GM19238 (cell line): ENCODE data around the gene KDM3A.
A peak's percentile ranks its signal among the peaks of the same experiment; 100 is the strongest.

ENCODE experiments used
- DNase-seq: peaks from one replicate; pipeline ENCODE4 v3.0.0; 2011; ENCODE audit warnings: low spot score; ENCODE audit not compliant: insufficient read length

The KDM3A gene, protein sequence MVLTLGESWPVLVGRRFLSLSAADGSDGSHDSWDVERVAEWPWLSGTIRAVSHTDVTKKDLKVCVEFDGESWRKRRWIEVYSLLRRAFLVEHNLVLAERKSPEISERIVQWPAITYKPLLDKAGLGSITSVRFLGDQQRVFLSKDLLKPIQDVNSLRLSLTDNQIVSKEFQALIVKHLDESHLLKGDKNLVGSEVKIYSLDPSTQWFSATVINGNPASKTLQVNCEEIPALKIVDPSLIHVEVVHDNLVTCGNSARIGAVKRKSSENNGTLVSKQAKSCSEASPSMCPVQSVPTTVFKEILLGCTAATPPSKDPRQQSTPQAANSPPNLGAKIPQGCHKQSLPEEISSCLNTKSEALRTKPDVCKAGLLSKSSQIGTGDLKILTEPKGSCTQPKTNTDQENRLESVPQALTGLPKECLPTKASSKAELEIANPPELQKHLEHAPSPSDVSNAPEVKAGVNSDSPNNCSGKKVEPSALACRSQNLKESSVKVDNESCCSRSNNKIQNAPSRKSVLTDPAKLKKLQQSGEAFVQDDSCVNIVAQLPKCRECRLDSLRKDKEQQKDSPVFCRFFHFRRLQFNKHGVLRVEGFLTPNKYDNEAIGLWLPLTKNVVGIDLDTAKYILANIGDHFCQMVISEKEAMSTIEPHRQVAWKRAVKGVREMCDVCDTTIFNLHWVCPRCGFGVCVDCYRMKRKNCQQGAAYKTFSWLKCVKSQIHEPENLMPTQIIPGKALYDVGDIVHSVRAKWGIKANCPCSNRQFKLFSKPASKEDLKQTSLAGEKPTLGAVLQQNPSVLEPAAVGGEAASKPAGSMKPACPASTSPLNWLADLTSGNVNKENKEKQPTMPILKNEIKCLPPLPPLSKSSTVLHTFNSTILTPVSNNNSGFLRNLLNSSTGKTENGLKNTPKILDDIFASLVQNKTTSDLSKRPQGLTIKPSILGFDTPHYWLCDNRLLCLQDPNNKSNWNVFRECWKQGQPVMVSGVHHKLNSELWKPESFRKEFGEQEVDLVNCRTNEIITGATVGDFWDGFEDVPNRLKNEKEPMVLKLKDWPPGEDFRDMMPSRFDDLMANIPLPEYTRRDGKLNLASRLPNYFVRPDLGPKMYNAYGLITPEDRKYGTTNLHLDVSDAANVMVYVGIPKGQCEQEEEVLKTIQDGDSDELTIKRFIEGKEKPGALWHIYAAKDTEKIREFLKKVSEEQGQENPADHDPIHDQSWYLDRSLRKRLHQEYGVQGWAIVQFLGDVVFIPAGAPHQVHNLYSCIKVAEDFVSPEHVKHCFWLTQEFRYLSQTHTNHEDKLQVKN (N-terminal part only)

DNA sequence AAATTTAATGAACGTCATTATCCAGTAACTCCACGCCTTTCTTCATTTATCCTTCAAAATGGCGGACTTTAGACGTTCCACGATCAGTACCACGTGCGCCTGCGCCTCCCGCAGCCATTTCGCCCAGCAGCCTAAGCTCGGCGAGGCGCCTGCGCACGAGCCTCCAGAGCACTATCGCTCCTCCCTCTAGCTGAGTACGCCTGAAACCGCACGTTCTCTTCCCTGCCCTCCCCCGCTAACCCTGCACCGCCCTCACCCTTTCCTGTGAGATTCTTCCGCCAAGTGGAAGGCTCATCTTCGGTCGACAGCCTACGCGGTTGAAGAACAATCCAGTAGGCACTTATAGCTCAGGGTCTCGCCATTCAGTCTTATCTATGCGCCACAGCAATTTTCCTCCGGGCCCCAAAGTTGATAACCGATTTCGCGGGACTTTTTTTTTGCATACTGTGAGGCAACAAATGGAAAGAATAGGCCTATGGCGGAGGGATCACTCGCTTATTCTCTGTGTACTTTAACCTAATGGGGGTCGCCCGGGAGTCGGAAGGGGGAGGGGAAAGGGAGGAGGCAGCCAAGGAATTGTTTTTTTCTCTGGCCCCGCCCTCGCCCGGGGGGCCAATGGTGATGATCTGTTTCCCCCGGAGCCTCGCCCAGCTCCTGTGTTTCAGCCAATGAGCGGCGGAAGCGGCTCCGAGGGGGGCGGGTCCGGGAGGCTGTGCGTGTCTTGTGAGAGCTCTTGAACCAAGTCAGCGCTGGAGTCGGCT, at the start of gene KDM3A:
Gene KDM3A, plus strand, starts transcription at position 741 of the 761 bp plus-strand sequence. CDS start 677 bp downstream, outside the sequence.
- peak; percentile 81 for DNase-seq

DNA sequence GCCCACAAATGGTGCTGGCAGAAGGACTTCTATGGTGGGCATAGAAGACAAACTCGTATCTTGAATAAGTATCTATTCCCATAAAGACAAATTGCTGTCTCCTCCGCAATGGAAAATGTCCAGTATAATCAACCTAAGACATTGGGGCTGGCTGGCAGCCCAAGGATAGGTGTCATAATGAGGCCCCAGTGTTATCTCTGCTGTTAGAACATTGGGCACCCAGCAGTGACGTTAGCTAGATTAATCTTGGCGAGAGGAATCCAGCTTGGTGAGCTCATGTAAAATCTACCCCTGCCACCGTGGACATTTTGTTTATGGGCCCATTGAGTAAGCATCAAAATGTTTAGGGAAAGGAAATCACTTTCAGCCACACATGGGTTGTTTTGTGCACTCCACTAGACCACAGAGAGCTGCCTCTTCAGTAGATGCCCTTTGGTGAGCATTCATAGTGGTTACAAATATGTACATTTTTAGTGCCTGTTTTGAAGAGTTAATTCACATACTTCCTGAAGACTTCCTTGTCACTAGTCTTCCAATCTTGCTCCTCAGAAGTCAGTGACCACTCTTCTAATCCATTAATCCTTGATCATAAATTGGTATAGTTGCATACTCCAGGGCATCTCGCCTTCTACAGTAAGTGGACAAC, 48.2 kb upstream of the KDM3A start:
- no peak for DNase-seq

DNA sequence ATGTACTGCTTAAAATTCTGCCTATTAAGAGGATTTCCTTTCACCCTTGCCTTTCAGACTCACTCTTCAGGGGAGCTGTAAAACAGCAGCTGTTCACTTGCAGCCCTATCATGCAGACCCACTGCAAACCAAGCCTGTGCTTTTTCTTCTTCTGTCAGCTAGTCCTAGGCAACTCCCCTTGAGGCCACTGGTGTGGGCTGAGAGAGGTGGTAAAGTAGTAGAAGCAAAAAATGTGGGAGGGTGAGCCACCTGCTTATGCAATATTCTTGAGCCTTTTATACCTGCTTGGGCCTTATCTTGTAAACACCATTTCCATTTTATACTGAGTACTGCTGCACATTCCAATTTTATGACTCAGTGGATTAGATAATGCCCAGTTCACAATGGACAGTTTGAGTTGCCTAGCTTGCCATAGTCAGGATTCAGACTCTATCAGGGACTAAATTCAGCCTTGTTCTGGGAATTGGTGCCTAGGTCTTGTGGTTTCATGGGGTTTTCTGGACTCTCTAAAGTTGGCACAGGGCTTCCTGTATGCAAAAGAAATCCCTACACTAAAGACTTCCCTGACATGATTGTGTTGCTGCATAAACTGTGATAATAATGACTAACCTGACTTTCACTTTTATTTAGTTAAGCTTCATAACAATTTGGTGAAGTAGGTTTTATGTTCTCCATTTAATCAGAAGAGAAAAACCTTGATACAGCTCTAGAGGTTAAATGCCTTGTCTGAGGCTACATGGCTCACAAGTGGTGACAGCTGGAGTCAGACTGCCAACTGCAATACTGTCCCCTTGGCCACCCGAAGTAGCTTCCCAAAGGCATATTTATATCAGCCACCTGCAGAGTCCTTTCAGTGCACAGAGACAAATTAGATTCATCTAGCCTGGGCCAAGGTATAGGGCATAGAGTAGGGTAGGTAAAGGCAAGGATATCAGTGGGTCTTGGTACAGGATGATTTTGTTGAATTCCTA, 47.4 kb upstream of the KDM3A start:
- no peak for DNase-seq

DNA sequence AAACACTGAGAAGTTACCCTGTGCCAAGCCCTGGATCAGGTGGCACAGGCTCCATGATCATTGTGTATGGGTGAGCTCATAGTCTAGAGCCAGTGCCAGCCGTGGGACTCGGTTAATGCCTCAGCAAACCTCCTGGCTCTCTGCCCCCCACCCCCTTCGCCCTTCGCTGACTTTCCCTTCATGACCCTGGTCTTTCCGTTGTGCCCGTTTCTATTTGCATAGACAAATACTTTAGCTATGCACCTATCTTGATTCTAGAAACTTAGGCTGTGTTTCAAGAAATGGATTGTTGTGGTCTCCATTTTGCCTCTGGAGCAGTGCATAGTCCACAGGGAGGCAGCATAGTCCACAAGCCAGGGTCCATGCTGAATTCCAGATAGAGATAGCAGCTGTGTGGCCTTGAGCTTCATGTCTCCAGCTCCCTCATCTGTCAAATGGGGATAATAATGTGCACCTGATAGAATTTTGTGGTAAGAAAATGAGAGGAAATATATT, 44.8 kb upstream of the KDM3A start:
- DNase-seq, result no peak

DNA sequence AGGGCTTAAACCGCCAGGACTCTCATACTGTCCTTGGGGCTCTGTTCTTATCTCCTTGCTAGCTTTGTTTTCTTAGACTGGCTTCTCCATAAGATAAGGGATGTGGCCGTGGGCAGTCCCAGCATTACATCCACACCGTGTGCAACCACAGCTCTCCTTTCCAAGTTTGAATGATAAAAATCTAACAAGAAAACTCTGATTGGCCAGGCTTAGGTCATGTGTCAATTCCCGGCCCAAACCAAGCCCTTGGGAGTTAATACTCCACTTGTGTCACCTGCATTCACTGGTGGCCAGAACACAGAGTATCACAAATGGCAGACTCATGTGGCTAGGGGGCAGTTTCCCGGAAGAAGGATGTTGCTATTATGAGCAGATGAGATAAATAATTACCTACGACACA, 43.2 kb upstream of the KDM3A start:
- DNase-seq, result no peak

DNA sequence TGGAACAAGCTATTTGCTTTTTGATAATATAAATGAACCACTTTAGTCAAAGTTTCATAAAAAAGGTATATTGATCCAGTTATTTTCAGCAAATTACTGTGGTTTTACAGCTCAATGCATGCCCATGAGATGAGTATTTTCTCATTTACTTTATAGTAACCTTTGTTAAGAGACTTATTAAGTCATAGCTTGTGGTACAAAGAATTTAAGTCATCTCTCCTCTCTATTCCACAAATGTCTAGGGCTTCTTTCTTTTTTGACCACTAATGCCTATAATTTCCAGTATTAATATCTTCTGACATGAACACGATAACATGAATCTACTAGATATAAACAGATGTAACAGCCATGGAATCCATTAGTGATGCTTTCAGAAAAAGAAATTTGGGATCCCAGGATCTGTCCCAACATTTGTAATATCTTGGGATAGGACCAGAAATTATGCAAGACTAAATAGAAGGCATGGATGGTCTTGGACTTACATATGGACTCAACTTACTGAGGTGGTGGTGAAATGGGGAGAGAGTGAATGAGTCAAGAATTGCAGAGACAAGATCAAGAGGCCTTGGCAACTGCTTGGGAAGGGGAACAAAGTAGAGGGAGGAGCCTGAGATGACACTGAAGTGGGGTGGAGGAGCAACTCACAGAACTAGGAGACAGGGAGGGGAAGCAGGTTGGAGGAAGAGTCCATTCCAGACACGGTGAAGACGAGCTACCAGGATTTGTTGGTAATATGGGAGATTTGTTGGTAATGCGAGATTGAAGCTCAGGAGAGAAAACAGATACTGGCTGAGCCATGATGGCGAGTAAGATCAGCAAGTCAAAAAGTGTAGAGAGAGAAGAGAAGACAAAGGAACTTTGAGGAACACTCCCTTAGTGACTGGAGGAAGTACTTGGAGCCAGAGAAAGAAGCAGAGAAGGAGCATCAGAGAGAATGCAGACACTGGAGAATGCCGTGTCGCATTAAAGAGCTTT, 42.4 kb upstream of the KDM3A start:
- no peak for DNase-seq

DNA sequence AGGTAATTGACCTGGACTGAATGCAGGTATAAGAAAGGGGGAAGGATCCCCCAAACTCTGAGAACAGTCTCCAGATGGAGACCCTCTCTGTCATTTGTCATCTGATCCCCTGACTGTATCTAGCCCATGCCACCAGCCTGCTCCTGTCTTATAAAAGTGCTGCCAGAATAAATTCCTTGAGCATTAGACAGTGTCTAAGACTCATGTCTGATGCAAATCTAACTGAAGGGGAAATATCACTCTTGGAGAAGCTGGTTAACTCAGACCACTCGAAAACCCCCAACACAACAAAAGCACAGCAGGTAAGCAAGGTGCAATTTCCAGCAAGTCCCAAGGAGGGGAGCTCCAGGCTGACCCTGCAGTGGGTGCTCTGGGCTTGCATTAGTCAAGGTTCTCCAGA, 40.9 kb upstream of the KDM3A start:
- no peak for DNase-seq

DNA sequence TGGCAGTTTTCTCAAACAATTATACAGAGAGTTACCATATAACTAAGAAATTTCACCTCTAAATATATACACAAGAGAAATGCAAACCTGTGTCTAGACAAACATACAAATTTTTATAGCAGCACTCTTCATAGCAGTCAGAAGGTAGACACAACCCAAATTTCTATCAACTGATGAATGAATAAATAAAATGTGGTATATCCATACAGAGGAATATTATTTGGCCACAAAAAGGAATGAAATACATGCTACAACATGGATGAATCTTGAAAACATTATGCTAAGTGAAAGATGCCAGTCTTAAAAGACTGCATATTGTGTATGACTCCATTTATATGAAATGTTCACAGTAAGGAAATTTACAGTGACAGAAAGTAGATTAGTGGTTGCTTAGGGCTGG, 30.6 kb upstream of the KDM3A start:
- no peak for DNase-seq

DNA sequence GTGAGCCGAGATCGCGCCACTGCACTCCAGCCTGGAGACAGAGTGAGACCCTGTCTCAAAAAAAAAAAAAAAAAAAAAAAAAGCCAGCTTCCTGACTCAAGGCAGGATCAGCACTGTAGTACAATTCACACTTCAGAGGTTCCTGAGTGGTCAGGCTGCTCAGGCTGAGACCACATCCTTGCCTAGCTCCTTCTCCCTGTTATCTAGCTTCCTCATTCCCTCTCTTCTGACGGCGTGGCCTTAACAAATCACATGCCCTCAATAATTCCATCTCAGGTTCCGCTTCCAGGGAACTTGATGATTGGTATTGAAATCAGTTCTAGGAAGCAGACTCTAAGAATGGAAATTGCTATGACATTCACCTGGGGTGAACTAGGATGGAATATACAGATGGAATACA, 29.8 kb upstream of the KDM3A start:
- no peak for DNase-seq

DNA sequence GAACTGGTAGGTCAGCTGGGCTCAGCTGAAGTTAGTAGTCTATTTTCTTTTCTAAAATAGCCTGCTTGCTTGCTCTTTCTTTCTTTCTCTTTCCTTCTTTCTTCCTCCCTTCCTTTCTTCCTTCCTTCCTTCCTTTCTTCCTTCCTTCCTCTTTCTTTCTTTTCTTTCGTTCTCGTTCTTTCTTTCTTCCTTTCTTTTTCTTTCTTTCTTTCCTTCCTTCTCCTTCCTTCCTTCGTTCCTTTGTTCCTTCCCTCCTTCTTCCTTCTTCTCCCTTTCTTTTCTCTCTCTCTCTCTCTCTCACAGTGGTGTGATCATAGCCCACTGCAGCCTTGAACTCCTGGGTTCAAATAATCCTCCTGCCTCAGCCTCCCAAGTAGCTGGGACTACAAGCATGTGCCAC, 29.2 kb upstream of the KDM3A start:
- DNase-seq, result no peak

DNA sequence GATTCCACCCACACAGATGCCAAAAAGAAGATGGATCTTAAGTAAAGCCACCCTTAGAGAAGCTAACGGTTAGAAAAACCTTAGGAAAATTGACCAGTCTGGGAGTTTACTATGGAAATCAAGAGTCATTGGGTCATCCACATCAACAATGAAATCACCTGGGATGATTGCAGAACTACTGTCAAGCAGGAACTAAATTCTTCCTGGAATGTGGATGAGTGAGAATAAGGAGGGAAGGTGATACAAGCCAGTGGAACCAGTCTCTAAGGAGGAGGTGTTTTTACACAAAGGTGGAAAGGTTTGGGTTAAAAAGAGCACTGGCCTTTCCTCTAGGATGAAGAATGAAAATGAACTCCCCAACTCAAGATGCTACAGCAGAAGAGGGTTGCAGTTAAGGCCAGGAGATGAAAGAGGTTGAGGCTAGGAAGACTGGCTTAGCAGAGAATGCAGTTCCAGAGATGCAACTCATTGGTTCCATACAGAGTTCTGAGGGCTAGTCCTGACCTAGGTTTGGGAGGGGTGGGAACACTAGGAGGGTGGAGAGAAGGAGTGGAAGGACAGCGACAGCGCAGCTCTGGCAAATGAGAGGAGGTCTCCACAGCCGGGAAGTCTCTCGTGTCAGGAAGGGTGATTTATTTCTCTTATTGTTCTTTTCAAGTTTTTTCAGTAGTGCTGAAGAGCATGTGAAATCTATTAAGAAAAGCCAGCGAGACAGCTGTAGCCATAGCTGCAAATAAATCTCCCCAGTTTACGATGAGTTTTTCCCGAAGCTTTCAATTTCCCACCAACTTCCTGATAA, 27.7 kb upstream of the KDM3A start:
- DNase-seq, result no peak

DNA sequence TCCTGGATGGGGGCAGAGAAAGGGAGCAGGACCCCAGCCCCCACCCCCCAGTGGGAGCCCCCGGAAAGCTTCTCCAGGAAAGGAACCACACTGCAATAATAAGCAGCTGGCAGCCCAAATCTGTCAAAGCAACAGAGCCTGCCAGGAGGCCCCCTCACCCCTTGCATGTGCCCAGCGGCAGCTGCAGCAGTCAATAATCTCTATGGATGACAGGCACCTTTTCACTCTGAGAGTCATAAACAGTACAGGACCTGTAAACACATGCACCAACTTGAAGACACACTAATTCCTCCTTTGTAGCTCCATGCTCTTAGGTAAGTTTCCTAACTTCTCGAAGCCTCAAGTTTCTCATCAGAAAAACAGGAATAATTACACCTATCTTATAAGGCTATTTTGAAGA, 26.2 kb upstream of the KDM3A start:
- DNase-seq, result no peak

DNA sequence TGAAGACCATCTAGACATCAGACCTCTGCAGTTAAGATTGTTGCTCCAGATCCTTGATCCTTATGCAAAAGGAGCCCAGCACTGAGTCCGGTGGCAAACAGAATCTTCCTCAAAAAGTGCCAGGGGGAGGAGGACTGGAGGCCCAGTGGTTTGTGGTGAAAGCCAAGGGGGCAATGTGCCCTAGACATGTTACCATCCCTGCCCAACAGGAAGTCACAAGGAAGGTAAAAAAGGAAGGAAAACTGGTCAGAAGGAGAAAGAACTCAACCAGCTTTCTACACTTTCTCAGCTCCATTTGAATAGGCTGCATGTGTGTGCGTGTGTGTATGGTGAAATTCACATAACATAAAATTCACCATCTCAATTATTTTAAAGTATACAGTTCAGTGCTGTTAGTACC, 25.0 kb upstream of the KDM3A start:
- DNase-seq, result no peak

DNA sequence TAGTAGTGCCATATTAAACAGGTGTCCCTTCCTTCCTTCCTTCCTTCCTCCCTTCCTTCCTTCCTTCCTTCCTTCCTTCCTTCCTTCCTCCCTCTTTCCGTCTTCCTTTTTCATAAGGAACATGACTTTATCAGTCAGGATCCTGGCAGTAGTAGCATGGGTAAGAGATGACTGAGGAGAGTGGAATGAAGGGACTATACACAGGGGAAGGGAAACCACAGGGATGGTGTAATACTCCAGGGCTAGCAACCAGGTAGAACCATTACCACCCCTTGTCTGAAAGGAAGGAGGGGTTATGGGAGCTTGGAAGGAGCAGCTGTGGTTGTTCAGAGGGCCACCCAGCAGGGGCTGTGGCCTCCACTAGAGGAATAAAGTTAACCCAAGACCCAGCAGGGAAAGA, 23.2 kb upstream of the KDM3A start:
- no peak for DNase-seq

DNA sequence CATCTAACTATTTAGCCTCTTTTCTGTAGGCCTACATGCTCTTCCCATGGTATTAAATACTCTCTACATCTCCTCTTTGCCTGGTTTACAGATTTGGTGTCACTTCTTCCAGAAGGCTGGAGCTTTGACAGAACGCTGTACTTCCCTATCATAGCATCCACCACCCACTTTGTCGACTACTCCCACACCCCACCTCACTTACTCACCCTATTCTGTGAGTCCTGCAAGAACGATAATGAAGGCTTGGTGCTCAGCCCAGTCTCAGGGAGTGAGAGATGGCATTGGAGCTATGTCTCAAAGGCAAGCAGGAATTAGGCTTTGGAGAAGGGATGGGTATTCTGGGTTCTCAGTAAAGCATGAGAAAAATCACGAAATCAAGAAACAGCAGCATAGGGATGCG, 20.3 kb upstream of the KDM3A start:
- DNase-seq, result no peak

DNA sequence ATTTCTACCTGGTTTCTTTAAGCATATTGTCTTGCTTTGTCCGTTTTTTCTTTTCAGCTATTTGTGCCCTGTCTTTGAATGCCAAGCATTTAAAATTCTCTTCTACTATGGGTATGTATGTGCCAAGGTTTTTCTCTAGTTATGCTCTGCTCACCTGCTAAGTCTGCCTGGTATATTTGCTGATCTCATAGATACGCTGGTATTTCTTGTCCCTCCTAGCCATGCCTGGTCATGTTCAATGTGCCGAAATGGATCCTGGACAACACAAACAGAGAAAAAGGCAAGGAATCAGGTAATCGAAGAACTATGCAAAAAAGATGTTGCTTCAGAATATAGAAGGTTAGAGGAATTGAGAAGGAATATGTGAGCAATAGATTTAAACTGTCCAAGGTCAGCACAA, 14.9 kb upstream of the KDM3A start:
- DNase-seq, result no peak

DNA sequence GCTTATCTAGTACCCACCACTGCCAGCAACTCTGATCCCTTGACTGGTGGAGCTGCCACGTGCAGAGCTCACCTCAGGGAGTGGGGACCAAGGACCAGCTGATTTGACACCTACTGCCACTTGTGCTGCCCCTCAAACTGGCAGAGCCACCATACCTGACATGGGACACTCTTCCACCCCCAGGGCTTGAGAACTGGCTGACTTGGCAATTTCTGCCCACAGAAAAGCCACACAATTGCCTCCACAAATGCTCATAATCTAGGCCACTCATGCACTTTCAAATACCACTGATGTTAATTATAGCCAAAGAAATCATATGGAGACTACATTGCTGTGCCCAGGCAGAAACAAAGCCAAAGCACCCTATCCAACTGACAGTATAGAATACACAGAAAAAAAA, 11.8 kb upstream of the KDM3A start:
- no peak for DNase-seq
